RWPE1 (cell line): ENCODE measurements around the gene LZTS3.
"Not testable (repeated sequence)": the region's sequence is repeated elsewhere in the genome, so short reads cannot be mapped to it uniquely, and the experiment has no call there.

Source experiments
- CTCF ChIA-PET: fragments of 350-600 bp; sonication (Branson Sonifier 250); formaldehyde crosslinking; extraction: SDS; loops from one replicate; lab custom pipeline; 2021; lab: Yijun Ruan, JAX
- POLR2A ChIA-PET: fragments of 400-600 bp; formaldehyde crosslinking; extraction: SDS; loops from one replicate; lab custom pipeline; 2020; ENCODE audit warnings: antibody characterized with exemption; ENCODE audit not compliant: low non-redundant PET; lab: Yijun Ruan, JAX
- DNase-seq: peaks from one replicate; pipeline ENCODE4 v3.0.0; 2012; ENCODE audit warnings: low spot score
- H3K27ac ChIP-seq: fragments of 450-650 bp; 2 replicates; pipeline ENCODE4 v1.5.1; 2017
- TF ChIP-seq, protein P1 (sequence below): fragments of 450-650 bp; conservative IDR thresholded peaks from 2 replicates; pipeline ENCODE4 v1.5.1; 2017; ENCODE audit warnings: low read depth, mild to moderate bottlenecking

Gene LZTS3

DNA sequence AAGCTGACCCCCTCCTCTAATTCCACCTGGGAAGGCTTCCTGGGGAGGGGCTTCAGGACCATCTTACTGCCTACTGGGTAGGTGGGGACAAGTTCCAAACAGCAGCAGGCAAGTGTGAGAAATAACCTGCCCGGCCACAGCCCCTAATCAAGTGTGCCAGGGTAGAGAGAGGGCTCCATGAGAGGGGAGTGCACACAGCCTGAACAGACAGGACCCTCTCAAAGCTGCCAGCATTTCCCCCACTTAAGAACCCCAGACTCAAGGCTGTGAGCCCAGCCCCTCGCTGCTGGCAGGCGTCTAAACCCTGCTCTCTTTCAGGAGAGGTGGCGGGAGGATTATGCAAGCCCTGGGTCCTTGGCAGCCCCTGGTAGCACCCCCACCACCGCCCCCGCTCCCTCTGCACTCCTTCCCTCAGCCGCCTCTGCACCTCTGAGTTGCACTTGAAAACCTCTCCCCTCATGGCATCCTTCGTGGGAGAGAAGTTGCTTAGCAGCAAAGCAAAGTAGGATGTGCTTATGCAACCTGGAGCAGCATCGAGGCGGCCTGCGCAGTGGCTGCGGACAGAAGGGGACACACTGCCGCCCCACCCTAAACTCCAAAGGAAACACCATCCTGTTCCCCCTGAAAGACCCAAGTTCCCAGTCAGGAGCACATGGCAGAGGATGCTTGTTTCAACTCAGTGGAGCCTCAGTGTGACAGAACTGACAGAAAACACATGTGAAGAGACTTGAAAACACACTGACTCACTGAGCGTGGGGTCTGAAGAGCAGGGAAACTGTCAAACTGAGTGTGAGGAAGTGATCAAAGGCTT, 20.7 kb upstream of the LZTS3 start:
- peak overlapping the region; percentile 38 for H3K27ac ChIP-seq
- TF ChIP-seq, protein P1, sequence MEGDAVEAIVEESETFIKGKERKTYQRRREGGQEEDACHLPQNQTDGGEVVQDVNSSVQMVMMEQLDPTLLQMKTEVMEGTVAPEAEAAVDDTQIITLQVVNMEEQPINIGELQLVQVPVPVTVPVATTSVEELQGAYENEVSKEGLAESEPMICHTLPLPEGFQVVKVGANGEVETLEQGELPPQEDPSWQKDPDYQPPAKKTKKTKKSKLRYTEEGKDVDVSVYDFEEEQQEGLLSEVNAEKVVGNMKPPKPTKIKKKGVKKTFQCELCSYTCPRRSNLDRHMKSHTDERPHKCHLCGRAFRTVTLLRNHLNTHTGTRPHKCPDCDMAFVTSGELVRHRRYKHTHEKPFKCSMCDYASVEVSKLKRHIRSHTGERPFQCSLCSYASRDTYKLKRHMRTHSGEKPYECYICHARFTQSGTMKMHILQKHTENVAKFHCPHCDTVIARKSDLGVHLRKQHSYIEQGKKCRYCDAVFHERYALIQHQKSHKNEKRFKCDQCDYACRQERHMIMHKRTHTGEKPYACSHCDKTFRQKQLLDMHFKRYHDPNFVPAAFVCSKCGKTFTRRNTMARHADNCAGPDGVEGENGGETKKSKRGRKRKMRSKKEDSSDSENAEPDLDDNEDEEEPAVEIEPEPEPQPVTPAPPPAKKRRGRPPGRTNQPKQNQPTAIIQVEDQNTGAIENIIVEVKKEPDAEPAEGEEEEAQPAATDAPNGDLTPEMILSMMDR, result no peak
- POLR2A ChIA-PET, result interaction anchor here (0.7 kb wide), 1 partner anchor 681 kb away, joined by 3 read pairs; no protein-coding TSS in a partner anchor
- CTCF ChIA-PET, result no interaction called here
- no peak for DNase-seq

DNA sequence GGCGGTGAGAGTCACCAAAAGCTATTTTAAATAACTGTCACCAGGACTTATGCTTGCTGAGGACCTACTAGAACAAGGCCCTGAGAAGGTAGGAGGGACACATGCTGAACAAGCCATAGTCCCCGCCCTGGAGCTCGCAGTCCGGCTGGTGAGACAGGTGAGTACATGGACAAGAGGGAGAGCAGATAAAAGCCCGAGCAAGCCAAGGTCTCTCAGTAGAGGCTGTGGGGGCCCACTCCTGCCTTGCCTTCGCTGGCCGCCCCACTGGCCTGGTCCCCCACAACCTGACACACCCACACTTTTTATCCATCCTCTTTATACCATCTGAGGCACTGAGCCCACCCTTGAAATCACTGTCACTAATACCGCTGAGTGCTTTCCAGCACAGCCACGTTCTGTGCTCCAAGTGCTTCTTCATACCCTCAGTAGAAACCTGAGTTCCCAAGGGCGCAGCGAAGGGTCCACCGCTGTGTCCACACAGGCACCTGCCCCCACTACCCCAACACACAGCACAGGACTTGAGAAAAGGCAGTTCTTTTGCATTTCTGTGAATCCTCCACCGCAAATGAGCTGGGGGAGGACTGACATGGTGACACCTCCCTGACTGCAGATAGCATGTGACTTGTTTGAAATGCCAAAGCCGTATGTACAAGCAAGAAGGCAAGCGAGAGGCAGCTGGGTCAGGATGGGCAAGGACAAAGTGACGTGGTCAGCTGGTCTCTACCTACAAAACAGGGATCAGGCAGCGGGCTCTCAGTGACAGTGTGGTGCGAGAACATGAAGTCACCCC, 19.1 kb upstream of the LZTS3 start:
- CTCF ChIA-PET, result interaction anchor here (0.7 kb wide), 1 partner anchor 791 kb away, joined by 4 read pairs; no protein-coding TSS in a partner anchor
- no peak for DNase-seq

DNA sequence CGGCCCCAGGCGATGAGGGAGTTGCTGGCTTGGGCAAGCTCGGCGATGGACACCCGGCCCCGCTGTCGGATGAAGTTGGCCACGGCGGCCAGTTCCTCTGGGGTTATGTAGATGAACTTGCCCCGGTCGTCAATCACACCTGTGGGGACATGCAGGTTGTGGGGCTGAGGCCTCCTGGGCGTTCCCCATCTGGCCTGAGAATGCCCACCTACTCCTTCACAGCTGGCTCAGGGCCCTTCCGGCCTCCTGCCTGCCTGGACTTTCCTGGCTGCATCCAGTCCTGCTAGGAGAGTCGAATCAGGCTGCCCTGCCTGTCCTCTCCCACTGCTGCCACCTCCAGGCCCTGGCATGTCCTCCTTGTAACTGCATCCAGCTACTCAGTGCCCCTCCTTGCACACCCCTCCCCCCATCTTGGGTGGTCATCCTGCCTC, 17.3 kb upstream of the LZTS3 start:
- no peak for DNase-seq
- H3K27ac ChIP-seq, result no peak overlapping the region
- TF ChIP-seq, protein P1, result no peak
- ChIA-PET CTCF (no interaction called here), POLR2A (no interaction called here)

More for the DNA sequence above, 19.1 kb upstream of the LZTS3 start:
- TF ChIP-seq, protein P1, result no peak
- POLR2A ChIA-PET, result no interaction called here
- H3K27ac ChIP-seq, result 0 out of 2 replicates have a peak overlapping the region, but pooled peaks have one; percentile 38

DNA sequence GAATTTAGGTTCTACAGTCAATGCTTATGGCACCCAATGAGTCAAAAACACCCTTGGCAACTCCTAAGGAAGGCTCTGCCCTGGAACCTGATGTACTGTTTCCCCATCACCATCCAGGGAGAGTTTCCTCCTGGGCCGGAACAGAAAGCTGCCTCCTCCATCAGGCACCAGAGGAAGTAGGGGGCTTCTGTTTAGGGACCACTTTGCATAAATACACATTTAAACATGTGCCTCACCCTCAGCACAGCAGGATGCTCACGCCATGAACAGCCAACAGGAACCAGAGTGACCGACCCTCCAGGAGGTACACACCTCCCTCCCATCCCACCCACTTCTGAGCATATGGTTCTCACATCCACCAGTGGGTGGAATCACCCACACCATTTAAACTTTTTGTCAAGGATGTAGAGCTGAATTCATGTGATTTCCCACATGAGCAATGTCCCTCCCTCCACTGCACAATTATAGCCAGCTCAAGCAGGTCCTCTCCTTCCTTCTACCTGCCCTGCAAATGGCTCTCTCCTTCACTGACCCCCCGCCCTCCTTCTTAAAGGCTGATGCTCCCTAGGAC, 16.3 kb upstream of the LZTS3 start:
- TF ChIP-seq, protein P1, result no peak
- CTCF ChIA-PET, result interaction anchor here (0.5 kb wide), 1 partner anchor 45 kb away, joined by 4 read pairs; no protein-coding TSS in a partner anchor
- POLR2A ChIA-PET, result interaction anchor here (0.5 kb wide), 2 partner anchors 31 to 646 kb away, joined by 3 to 5 read pairs; no protein-coding TSS in a partner anchor
- 0 out of 2 replicates have a peak overlapping the region, but pooled peaks have one; percentile 13 for H3K27ac ChIP-seq
- no peak for DNase-seq

DNA sequence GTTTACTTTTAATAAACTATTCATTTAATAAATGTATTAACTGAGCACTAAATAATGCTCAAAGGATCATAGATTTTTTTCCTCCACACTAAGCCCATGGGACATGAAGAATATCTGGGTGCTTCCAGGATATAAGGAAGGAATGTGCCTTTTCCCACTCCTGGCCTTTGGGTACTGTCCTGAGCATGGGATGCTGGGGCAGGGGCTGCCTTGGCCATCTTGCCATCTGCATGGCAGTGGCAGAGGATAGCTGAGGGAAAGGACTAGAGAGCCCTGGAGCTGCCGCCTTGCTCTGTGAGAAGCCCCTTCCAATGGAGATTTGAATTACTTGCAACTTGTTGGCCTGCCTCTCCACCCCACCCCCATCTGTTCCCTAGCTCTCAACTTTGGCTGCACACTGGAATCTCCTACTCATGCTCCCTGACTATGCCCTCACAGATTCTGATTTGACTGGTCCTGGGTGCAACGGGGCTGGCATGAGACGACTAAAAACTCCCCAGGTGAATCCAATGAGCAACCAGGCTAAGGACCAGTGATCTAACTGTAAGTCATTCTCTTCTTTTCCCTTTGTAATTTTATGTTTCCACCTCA, 15.6 kb upstream of the LZTS3 start:
- ChIA-PET CTCF (no interaction called here), POLR2A (no interaction called here)
- DNase-seq, result no peak
- H3K27ac ChIP-seq, result peak overlapping the region; percentile 43
- TF ChIP-seq, protein P1, result no peak

DNA sequence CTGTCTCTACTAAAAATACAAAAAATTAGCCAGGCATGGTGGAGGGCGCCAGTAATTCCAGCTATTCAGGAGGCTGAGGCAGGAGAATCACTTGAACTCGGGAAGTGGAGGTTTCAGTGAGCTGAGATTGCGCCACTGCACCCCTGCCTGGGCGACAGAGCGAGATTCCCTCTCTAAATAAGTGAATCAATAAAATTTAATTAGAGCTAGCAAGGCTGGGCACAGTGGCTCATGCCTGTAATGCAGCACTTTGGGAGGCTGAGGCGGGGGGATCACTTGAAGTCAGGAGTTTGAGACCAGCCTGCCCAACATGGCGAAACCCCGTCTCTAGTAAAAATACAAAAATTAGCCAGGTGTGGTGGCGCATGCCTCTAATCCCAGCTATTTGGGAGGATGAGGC, 14.5 kb upstream of the LZTS3 start:
- CTCF ChIA-PET, POLR2A ChIA-PET, DNase-seq: not testable (repeated sequence)
- peak overlapping the region; percentile 21 for H3K27ac ChIP-seq
